Ishikawa (cell line): ENCODE measurements around the gene MIA2.
A peak's percentile ranks its signal among the peaks of the same experiment; 100 is the strongest.

Experiments
- CREB1 ChIP-seq: IDR thresholded peaks from 2 replicates; pipeline ENCODE4 v1.6.1; 2012; ENCODE audit warnings: low read depth
- EGR1 ChIP-seq: IDR thresholded peaks from 2 replicates; pipeline ENCODE4 v1.6.1; 2012
- EP300 ChIP-seq: IDR thresholded peaks from 2 replicates; pipeline ENCODE4 v1.6.1; 2012; ENCODE audit warnings: borderline replicate concordance
- FOXM1 ChIP-seq: IDR thresholded peaks from 2 replicates; pipeline ENCODE4 v1.6.1; 2012; ENCODE audit warnings: low read depth, borderline replicate concordance
- NFIC ChIP-seq: IDR thresholded peaks from 2 replicates; pipeline ENCODE4 v1.6.1; 2012
- RAD21 ChIP-seq: IDR thresholded peaks from 2 replicates; pipeline ENCODE4 v1.6.1; 2012; ENCODE audit warnings: low read depth
- TAF1 ChIP-seq: IDR thresholded peaks from 2 replicates; pipeline ENCODE4 v1.6.1; 2012; ENCODE audit warnings: low read depth, mild to moderate bottlenecking
- TCF12 ChIP-seq: IDR thresholded peaks from 2 replicates; pipeline ENCODE4 v1.6.1; 2012; ENCODE audit warnings: low read depth
- TEAD4 ChIP-seq: IDR thresholded peaks from 2 replicates; pipeline ENCODE4 v1.6.1; 2012
- YY1 ChIP-seq: IDR thresholded peaks from 2 replicates; pipeline ENCODE4 v1.6.1; 2012; ENCODE audit warnings: low read depth
- ZBTB7A ChIP-seq: IDR thresholded peaks from 2 replicates; pipeline ENCODE4 v1.6.1; 2012; ENCODE audit warnings: low read depth
- TF ChIP-seq, protein P1 (sequence below): IDR thresholded peaks from 2 replicates; pipeline ENCODE4 v1.6.1; 2012
- TF ChIP-seq, protein P2 (sequence below): IDR thresholded peaks from 2 replicates; pipeline ENCODE4 v1.6.1; 2012; ENCODE audit warnings: low read depth, mild to moderate bottlenecking
- TF ChIP-seq, protein P3 (sequence below): IDR thresholded peaks from 2 replicates; pipeline ENCODE4 v1.6.1; 2012

Gene MIA2

DNA sequence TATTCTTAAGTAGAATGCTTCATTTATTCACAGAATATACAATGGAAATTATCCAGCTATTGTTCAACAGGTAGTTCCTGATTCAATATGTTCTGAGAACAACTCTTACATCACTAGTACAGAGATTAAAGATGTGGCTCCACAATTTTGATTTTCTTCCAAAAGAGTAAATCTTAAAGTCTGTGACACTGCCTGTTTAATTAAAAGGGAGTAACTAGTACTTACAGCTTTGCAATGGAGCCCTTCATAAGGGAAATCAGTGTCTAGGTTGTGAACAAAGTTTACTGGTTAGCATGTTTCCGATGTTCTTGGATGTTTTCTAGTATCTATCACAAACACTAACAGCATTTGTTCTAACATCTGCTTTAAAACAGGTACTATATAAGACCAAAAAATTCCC is 30.8 kb downstream of the MIA2 start:
- TF ChIP-seq RAD21 (no peak), FOXM1 (no peak), YY1 (no peak), NFIC (no peak), TCF12 (no peak), TAF1 (no peak), ZBTB7A (no peak), EP300 (no peak), EGR1 (no peak), TEAD4 (no peak), CREB1 (no peak)
- TF ChIP-seq, protein P1, sequence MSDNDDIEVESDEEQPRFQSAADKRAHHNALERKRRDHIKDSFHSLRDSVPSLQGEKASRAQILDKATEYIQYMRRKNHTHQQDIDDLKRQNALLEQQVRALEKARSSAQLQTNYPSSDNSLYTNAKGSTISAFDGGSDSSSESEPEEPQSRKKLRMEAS: no peak
- TF ChIP-seq, protein P2, sequence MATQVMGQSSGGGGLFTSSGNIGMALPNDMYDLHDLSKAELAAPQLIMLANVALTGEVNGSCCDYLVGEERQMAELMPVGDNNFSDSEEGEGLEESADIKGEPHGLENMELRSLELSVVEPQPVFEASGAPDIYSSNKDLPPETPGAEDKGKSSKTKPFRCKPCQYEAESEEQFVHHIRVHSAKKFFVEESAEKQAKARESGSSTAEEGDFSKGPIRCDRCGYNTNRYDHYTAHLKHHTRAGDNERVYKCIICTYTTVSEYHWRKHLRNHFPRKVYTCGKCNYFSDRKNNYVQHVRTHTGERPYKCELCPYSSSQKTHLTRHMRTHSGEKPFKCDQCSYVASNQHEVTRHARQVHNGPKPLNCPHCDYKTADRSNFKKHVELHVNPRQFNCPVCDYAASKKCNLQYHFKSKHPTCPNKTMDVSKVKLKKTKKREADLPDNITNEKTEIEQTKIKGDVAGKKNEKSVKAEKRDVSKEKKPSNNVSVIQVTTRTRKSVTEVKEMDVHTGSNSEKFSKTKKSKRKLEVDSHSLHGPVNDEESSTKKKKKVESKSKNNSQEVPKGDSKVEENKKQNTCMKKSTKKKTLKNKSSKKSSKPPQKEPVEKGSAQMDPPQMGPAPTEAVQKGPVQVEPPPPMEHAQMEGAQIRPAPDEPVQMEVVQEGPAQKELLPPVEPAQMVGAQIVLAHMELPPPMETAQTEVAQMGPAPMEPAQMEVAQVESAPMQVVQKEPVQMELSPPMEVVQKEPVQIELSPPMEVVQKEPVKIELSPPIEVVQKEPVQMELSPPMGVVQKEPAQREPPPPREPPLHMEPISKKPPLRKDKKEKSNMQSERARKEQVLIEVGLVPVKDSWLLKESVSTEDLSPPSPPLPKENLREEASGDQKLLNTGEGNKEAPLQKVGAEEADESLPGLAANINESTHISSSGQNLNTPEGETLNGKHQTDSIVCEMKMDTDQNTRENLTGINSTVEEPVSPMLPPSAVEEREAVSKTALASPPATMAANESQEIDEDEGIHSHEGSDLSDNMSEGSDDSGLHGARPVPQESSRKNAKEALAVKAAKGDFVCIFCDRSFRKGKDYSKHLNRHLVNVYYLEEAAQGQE: no peak

DNA sequence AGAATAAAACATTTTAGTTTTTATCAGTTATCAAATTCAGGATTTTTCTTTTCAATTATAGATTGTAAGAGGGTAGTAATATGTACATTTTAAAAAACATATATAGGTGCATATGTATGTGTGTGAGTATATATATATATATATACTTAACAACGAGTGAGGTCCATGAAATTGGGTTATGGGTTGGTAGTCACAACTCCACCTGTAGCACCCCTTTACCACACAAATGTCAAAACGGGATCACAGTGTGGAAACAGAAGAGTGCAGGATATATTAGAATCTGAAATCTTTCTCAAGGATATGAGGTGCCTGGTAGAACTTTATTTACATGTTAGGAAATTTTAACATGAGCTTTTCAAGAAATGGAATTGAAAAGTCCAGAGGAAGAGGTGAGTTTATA is 31.3 kb downstream of the MIA2 start:
- 0 out of 2 replicates have a peak, but pooled peaks have one; percentile 19 for TF ChIP-seq FOXM1
- TF ChIP-seq, protein P3, sequence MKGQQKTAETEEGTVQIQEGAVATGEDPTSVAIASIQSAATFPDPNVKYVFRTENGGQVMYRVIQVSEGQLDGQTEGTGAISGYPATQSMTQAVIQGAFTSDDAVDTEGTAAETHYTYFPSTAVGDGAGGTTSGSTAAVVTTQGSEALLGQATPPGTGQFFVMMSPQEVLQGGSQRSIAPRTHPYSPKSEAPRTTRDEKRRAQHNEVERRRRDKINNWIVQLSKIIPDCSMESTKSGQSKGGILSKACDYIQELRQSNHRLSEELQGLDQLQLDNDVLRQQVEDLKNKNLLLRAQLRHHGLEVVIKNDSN: no peak

DNA sequence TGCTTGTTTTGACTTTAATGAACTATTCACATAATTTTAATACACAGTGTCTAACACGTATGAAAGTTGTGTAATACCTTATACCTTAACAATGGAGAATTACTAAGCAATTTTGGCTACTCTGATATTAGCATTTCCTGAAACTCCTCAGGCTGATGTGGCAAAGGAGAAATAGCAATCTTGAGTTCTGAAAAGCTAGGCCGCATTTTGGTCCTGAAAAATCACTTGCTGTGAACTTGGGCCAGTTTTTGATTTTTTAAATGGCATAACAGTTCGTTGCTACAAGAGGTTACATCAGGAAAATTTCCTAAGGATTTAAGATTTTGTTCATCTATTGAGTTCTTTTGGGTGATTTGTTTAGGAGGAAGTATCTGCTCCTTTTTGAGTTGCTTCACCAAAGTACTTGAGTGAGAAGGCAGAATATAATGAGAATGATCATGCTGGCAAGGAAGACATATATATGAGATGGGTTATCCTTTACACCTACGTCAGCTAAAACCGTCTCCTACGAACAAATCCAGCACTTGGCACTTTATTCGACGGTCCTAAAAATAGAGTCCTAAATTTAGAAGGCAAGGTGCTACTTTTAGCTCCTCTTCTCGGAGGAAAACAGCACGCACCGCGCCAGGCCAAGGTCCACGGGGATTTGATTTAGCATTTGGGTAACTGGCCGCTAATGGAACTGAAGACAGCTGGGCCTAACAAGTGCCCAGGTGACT is 32.2 kb downstream of the MIA2 start:
- TF ChIP-seq TCF12: 0 out of 2 replicates have a peak, but pooled peaks have one; percentile 21
- TF ChIP-seq YY1: no peak

DNA sequence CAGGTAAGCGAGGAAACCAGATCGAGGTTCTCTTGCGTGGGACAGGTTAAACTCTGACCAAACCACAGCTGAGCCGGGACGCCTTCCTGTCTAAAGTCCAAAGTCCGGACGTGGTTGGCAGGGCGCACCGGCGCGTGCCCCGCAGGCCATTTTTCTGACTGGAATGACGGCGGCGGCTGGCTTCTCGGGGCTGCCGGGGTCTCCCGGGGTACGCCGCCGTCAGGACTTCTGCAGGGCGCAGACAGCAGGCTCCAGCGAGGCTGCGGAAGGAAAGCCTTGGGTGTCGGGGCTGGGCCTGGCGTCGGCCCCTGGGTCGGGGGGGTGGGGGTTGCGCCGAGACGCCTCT is 32.8 kb downstream of the MIA2 start:
- TF ChIP-seq YY1 (peak; percentile 73), ZBTB7A (peak; percentile 77), CREB1 (no peak)

DNA sequence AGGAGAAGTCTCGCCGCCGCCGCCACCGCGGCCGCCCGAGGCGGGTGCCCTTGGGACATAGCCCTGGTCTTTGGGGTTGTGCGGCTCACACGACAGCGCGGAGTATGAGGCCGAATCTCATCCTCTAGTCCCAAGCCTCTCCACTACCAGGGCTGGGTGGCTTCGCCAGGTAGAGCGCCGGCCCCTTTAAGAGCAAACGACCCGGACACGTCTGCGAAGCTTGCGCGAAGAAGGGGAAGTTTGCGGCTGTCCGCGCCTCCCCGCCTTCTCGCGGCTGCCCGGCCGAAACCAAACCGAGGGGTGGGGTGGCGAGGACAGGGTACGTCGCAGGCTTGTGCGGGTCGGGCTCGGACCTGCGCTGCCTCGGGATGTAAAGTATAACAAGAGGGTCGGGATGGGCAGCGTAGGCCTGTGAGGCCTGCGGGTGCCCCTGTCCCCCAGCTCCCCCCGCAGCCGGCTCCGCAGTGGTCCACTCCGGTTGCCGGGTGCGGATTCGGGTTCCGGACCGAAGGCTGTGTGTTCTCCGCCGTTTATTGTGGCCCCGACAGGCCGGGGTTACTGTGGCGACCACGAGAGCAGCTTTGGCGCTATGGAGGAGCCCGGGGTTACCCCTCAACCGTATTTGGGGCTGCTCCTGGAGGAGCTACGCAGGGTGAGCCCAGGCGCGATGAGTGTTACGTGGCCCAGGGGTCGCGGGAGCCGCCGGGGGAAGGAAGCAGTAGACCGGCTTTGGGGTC is 33.3 kb downstream of the MIA2 start:
- TF ChIP-seq, protein P1: peak; percentile 82
- peak; percentile 46; the same call in 1 of the 2 replicates for TF ChIP-seq TAF1
- TF ChIP-seq NFIC: 0 out of 2 replicates have a peak, but pooled peaks have one; percentile 29
- TF ChIP-seq, protein P2: no peak
- TF ChIP-seq, protein P3: no peak
- peak; percentile 71 for TF ChIP-seq EP300
- TF ChIP-seq EGR1: no peak
- peak; percentile 4; the same call in 1 of the 2 replicates for TF ChIP-seq YY1
- no peak; the same call in none of the 2 replicates for TF ChIP-seq TCF12
- peak; percentile 40 for TF ChIP-seq ZBTB7A
- no peak; the same call in 1 of the 2 replicates for TF ChIP-seq CREB1
- TF ChIP-seq TEAD4: no peak

DNA sequence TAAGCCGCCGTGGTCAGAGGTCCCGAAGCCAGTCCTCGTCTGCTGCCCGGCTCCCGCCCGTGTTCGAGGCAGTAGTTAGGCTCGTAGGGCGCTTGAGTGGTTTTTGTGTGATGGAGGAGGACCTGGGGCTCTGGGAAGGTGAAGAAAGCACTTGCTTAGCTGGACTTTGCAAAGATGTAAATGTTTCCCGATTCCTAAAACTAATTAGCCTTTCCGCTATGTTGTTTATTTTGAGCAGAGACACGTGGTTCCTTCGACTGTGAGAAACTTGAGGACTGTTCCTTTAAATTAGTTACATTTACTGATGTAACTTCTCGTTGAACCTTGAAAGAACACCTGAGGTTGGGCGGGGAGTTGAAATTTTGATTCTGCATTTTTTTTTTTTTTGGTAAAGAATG is 33.9 kb downstream of the MIA2 start:
- TF ChIP-seq CREB1 (no peak), NFIC (no peak), RAD21 (no peak), ZBTB7A (no peak), YY1 (no peak)
- TF ChIP-seq, protein P1: peak; percentile 81
- TF ChIP-seq, protein P3: 0 out of 2 replicates have a peak, but pooled peaks have one; percentile 33
- TF ChIP-seq, protein P2: no peak
